Measurements from ENCODE around the gene PHF19. TPM values are rescaled to one million over a fixed set of nuclear protein-coding genes. Genes with fewer than 3 reads are reported as not detected.

Gene PHF19
- total RNA-seq, 1 experiment from 2014 or later = 66.8 TPM

DNA sequence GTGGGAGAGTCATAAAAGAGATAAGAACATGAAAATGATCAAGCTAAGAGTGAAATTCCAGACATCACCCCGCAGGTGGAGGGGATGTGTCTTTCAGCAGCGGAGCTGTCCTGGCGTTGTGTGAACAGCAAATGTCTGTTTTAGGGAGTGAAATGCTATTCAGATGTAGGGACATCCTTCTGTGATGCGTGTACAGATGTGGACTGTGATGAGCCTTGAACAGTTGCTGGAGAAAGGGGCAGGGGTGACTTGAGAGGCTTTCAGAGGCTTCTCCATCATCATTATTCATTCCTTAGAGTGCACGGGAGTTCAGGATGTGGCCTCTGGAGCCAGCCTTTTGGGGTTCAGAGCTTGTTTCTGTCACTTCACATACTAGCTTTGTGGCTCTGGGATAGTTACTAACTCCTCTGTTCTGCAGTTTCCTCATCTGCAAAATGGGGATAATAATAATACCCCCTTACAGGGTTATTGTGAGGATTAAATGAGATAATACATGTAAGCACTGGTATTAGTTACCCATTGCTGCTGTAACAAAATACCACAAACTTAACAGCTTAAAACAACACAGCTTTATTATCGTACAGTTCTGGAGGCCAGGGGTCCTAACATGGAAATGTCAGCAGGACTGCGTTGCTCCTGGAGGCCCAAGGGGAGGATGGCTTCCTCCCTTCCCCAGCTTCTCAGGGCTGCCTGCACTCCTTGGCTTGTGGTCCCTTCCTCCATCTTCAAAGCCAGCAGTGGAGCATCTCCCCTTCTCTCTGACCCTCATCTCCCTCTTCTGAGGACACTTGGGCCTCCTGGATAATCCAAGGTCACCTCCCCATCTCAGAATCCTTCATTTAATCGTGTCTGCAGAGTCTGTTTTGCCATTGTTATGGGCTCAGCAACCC, 40.2 kb upstream of the PHF19 start:
- Histone ChIP-seq H3K9me3 (ENCODE audit: control insufficient read depth, low read depth, low read length) (no peaks in the 10 kb centered on the region), H2BK5ac (ENCODE audit: insufficient read length, low read length) (no peak overlapping the region), H3K27ac (ENCODE audit: insufficient read length, low read depth, low read length) (no peak overlapping the region), H3K4ac (ENCODE audit: low read depth, low read length) (no peak overlapping the region), H3K14ac (ENCODE audit: insufficient read depth, low read length) (no peak overlapping the region), H3K4me1 (ENCODE audit: insufficient read depth, low read length) (0 out of 2 replicates have a peak, but pooled peaks cover 3% of the 10 kb centered on the region), H3K27me3 (ENCODE audit: insufficient read depth, low read length) (no peaks in the 10 kb centered on the region), H3K23ac (ENCODE audit: insufficient read length, low read depth, low read length) (no peak overlapping the region), H4K5ac (ENCODE audit: insufficient read length, low read depth, low read length) (no peak overlapping the region), H2BK12ac (ENCODE audit: insufficient read length, low read depth, low read length) (no peak overlapping the region), H2AFZ (ENCODE audit: low read length) (no peak overlapping the region), H4K91ac (ENCODE audit: insufficient read length, low read depth, low read length) (no peak overlapping the region), H3K23me2 (ENCODE audit: insufficient read length, low read depth, low read length, poor library complexity, severe bottlenecking) (no peaks in the 10 kb centered on the region), H4K20me1 (ENCODE audit: control insufficient read depth, insufficient read depth, insufficient read length) (no peaks in the 10 kb centered on the region), H3K79me2 (ENCODE audit: insufficient read depth, low read length) (no peaks in the 10 kb centered on the region), H3K79me1 (ENCODE audit: insufficient read depth, low read depth, low read length, poor library complexity, severe bottlenecking) (no peaks in the 10 kb centered on the region), H3K18ac (ENCODE audit: insufficient read length, low read depth, low read length) (no peak overlapping the region), H2BK15ac (ENCODE audit: low read depth, low read length) (no peak overlapping the region), H3K9ac (ENCODE audit: extremely low read depth, insufficient read length, low read length) (no peak overlapping the region), H3K4me2 (ENCODE audit: insufficient read depth, insufficient read length, low read length) (no peak overlapping the region), H4K8ac (replicated peaks; ENCODE audit: insufficient read length, low read depth, low read length) (no peak overlapping the region), H3T11ph (ENCODE audit: low read length) (no peak overlapping the region), H2BK20ac (ENCODE audit: low read depth, low read length, poor library complexity, severe bottlenecking) (no peak overlapping the region), H3K56ac (ENCODE audit: insufficient read length, low read depth, low read length) (no peak overlapping the region), H2AK5ac (ENCODE audit: insufficient read length, low read length) (no peak overlapping the region), H2BK120ac (ENCODE audit: low read depth, low read length, poor library complexity, severe bottlenecking) (no peak overlapping the region)
- no peak overlapping the region for H3K27ac Mint-ChIP-seq
- no CpG with 5 or more reads among the region's 8 CpGs for WGBS (ENCODE audit: extremely low coverage, insufficient read length, low lambda C conversion rate)
- DNase-seq = no peak
- H3K4me1 Mint-ChIP-seq = peaks cover 38 to 63% of the 10 kb centered on the region in 2 experiments
- TF ChIP-seq, protein P1, sequence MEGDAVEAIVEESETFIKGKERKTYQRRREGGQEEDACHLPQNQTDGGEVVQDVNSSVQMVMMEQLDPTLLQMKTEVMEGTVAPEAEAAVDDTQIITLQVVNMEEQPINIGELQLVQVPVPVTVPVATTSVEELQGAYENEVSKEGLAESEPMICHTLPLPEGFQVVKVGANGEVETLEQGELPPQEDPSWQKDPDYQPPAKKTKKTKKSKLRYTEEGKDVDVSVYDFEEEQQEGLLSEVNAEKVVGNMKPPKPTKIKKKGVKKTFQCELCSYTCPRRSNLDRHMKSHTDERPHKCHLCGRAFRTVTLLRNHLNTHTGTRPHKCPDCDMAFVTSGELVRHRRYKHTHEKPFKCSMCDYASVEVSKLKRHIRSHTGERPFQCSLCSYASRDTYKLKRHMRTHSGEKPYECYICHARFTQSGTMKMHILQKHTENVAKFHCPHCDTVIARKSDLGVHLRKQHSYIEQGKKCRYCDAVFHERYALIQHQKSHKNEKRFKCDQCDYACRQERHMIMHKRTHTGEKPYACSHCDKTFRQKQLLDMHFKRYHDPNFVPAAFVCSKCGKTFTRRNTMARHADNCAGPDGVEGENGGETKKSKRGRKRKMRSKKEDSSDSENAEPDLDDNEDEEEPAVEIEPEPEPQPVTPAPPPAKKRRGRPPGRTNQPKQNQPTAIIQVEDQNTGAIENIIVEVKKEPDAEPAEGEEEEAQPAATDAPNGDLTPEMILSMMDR (conservative IDR thresholded peaks at IDR 0.05) = no peak
- H3K36me3 Mint-ChIP-seq (ENCODE audit: insufficient read depth in 1 of 3, low read depth in 3 of 3) = peaks cover 0 to 6% (median 5%) of the 10 kb centered on the region in 3 experiments; a peak in 3 of 7 replicates
- H3K4me3 Mint-ChIP-seq = no peak overlapping the region
- H3K27me3 Mint-ChIP-seq (ENCODE audit: low read depth) = no peaks in the 10 kb centered on the region
- H3K9me3 Mint-ChIP-seq = peaks cover 0 to 4% of the 10 kb centered on the region in 2 experiments; a peak in 2 of 5 replicates

All from H9 (cell line).